ENCODE data around the gene POLA2.

GRCh38 chr11:65254724-65255123, 7.0 kb upstream of the POLA2 start:
- TF ChIP-seq CTCF (IDR thresholded peaks at IDR 0.05) (no peak), POLR2A (IDR thresholded peaks at IDR 0.05) (no peak)

All from esophagus squamous epithelium (tissue), 4 donors.